A673 (cell line): ENCODE measurements around the gene SHMT1. TPM values are rescaled to one million over a fixed set of nuclear protein-coding genes. Genes with fewer than 3 reads are reported as not detected.

Experiments
- BruUV-seq: library from RNA; stranded (reverse); fragments of 400-500 nt; replicated peaks from 2 replicates; lab custom pipeline; 2021; lab: Mats Ljungman, UMichigan
- CTCF ChIA-PET: fragments of 300-600 bp; sonication (Branson Sonifier 250); formaldehyde crosslinking; loops from one replicate; lab custom pipeline; 2022; ENCODE audit warnings: antibody characterized with exemption; lab: Charles Lee
- POLR2A ChIA-PET: fragments of 300-600 bp; sonication (Branson Sonifier 250); formaldehyde crosslinking; loops from one replicate; lab custom pipeline; 2022; ENCODE audit warnings: antibody characterized with exemption; ENCODE audit not compliant: low non-redundant PET; lab: Charles Lee
- DNase-seq: peaks from one replicate; pipeline ENCODE4 v3.0.0-alpha.2; 2015; ENCODE audit warnings: low spot score
- H3K27ac ChIP-seq: fragments of 200-600 bp; sonication (generic); 2 replicates; pipeline ENCODE4 v1.5.1; 2016; ENCODE audit warnings: mixed run types, low read depth, mild to moderate bottlenecking, mixed read lengths, antibody characterized with exemption, low read length; ENCODE audit not compliant: poor library complexity, severe bottlenecking
- H3K27me3 ChIP-seq: fragments of 200-600 bp; sonication (generic); replicated peaks from 2 replicates; pipeline ENCODE4 v1.6.1; 2017; ENCODE audit warnings: mixed run types, low read depth, mild to moderate bottlenecking, mixed read lengths, antibody characterized with exemption, low read length; ENCODE audit not compliant: insufficient read depth, poor library complexity
- H3K36me3 ChIP-seq: fragments of 200-600 bp; sonication (generic); 2 replicates; pipeline ENCODE4 v1.6.1; 2016; ENCODE audit warnings: mixed run types, mild to moderate bottlenecking, mixed read lengths, antibody characterized with exemption, low read length; ENCODE audit not compliant: insufficient read depth, poor library complexity, severe bottlenecking
- H3K4me1 ChIP-seq: fragments of 200-600 bp; sonication (generic); 2 replicates; pipeline ENCODE4 v1.6.1; 2017; ENCODE audit warnings: mixed run types, mild to moderate bottlenecking, mixed read lengths, antibody characterized with exemption, low read length; ENCODE audit not compliant: insufficient read depth, poor library complexity, severe bottlenecking
- H3K4me3 ChIP-seq: fragments of 200-600 bp; sonication (generic); 2 replicates; pipeline ENCODE4 v1.5.1; 2016; ENCODE audit warnings: low read depth, mixed run types, mild to moderate bottlenecking, mixed read lengths, low read length; ENCODE audit not compliant: poor library complexity, severe bottlenecking
- H3K9me3 ChIP-seq: fragments of 200-600 bp; sonication (generic); 2 replicates; pipeline ENCODE4 v1.6.1; 2016; ENCODE audit warnings: mixed run types, low read depth, mild to moderate bottlenecking, mixed read lengths, antibody characterized with exemption, low read length; ENCODE audit not compliant: poor library complexity, severe bottlenecking
- CTCF ChIP-seq: fragments of 300-800, 200-600 bp; sonication (generic); conservative IDR thresholded peaks from 2 replicates; pipeline ENCODE4 v1.5.1; 2017; ENCODE audit warnings: low read depth, mild to moderate bottlenecking, antibody characterized with exemption, low read length, moderate library complexity, mixed read lengths
- EZH2 ChIP-seq: fragments of 200-600 bp; sonication (generic); IDR thresholded peaks from 2 replicates; pipeline ENCODE4 v1.6.1; 2017; ENCODE audit warnings: borderline replicate concordance, low read depth, mild to moderate bottlenecking, mixed read lengths, antibody characterized with exemption, low read length; ENCODE audit not compliant: poor library complexity, severe bottlenecking
- intact Hi-C: fragments of 100-400 bp; cut with micrococcal nuclease; formaldehyde crosslinking; loops from one replicate; pipeline ENCODE4 v1.10.0; 2022; ENCODE audit not compliant: unreplicated experiment
- total RNA-seq: library from RNA; stranded (reverse); gene quantifications from 2 replicates; pipeline ENCODE4 v1.2.3, GENCODE V29; 2021

The SHMT1 gene
- total RNA-seq, 1 experiment from 2014 or later: 54.0 TPM

GRCh38 chr17:18322522-18322921 is 40.8 kb downstream of the SHMT1 start:
- DNase-seq: no peak
- H3K4me1 ChIP-seq: no peaks in the 10 kb centered on the region
- H3K27ac ChIP-seq: no peak overlapping the region
- H3K9me3 ChIP-seq: no peaks in the 10 kb centered on the region
- no peak for TF ChIP-seq CTCF
- no peak for TF ChIP-seq EZH2
- BruUV-seq: no TSS peak
- intact Hi-C loops: no loop called here
- CTCF ChIA-PET: no interaction called here
- POLR2A ChIA-PET: no interaction called here
- peaks cover 7% of the 10 kb centered on the region for H3K36me3 ChIP-seq
- no peaks in the 10 kb centered on the region for H3K27me3 ChIP-seq
- H3K4me3 ChIP-seq: no peak overlapping the region

- TF ChIP-seq EZH2 (no peak), CTCF (no peak)
Observed at GRCh38 chr17:18321309-18321708, 42.0 kb downstream of the SHMT1 start.

GRCh38 chr17:18320301-18320700 is 43.0 kb downstream of the SHMT1 start:
- intact Hi-C loops: no loop called here
- Histone ChIP-seq H3K4me3 (no peak overlapping the region), H3K4me1 (peaks cover 16% of the 10 kb centered on the region), H3K27ac (no peak overlapping the region), H3K9me3 (no peaks in the 10 kb centered on the region), H3K27me3 (no peaks in the 10 kb centered on the region), H3K36me3 (peaks cover 11% of the 10 kb centered on the region)
- POLR2A ChIA-PET: no interaction called here
- CTCF ChIA-PET: no interaction called here
- TF ChIP-seq EZH2: no peak
- no peak for TF ChIP-seq CTCF
- no TSS peak for BruUV-seq
- DNase-seq: no peak

More at GRCh38 chr17:18321309-18321708, 42.0 kb downstream of the SHMT1 start:
- POLR2A ChIA-PET: no interaction called here
- H3K9me3 ChIP-seq: no peaks in the 10 kb centered on the region
- no peak for DNase-seq
- CTCF ChIA-PET: no interaction called here
- peaks cover 10% of the 10 kb centered on the region for H3K4me1 ChIP-seq
- no TSS peak for BruUV-seq
- H3K36me3 ChIP-seq: peaks cover 11% of the 10 kb centered on the region
- no peak overlapping the region for H3K4me3 ChIP-seq
- no peak overlapping the region for H3K27ac ChIP-seq
- intact Hi-C loops: no loop called here
- no peaks in the 10 kb centered on the region for H3K27me3 ChIP-seq
